ENCODE data around the gene ACSL4.
"Not testable (repeated sequence)": the region's sequence is repeated elsewhere in the genome, so short reads cannot be mapped to it uniquely, and the experiment has no call there.

The ACSL4 gene

GRCh38 chrX:109732017-109732801, 848 bp downstream of the ACSL4 start:
- TF ChIP-seq, protein P1, sequence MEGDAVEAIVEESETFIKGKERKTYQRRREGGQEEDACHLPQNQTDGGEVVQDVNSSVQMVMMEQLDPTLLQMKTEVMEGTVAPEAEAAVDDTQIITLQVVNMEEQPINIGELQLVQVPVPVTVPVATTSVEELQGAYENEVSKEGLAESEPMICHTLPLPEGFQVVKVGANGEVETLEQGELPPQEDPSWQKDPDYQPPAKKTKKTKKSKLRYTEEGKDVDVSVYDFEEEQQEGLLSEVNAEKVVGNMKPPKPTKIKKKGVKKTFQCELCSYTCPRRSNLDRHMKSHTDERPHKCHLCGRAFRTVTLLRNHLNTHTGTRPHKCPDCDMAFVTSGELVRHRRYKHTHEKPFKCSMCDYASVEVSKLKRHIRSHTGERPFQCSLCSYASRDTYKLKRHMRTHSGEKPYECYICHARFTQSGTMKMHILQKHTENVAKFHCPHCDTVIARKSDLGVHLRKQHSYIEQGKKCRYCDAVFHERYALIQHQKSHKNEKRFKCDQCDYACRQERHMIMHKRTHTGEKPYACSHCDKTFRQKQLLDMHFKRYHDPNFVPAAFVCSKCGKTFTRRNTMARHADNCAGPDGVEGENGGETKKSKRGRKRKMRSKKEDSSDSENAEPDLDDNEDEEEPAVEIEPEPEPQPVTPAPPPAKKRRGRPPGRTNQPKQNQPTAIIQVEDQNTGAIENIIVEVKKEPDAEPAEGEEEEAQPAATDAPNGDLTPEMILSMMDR (IDR thresholded peaks at IDR 0.05; ENCODE audit: low read depth, low read length) = no peak
- TF ChIP-seq POLR2A (IDR thresholded peaks at IDR 0.05; ENCODE audit: extremely low read depth, insufficient read length) = no peak
- no peak for TF ChIP-seq MYC (IDR thresholded peaks at IDR 0.05; ENCODE audit: low read depth, low read length)
- no peak for TF ChIP-seq MAX (IDR thresholded peaks at IDR 0.05; ENCODE audit: low read depth, low read length)
- H3K4me3 ChIP-seq (ENCODE audit: low read depth, low read length) = peak overlapping the region; percentile 93
- peak; percentile 59 for DNase-seq (ENCODE audit: low read depth)

GRCh38 chrX:109728173-109728535, 4.9 kb downstream of the ACSL4 start:
- TF ChIP-seq MYC (IDR thresholded peaks at IDR 0.05; ENCODE audit: low read depth, low read length) (no peak), POLR2A (IDR thresholded peaks at IDR 0.05; ENCODE audit: extremely low read depth, insufficient read length) (no peak), MAX (IDR thresholded peaks at IDR 0.05; ENCODE audit: low read depth, low read length) (no peak)
- TF ChIP-seq, protein P1 (IDR thresholded peaks at IDR 0.05; ENCODE audit: low read depth, low read length) = no peak
- peak overlapping the region; percentile 39 for H3K4me3 ChIP-seq (ENCODE audit: low read depth, low read length)
- peak; percentile 12 for DNase-seq (ENCODE audit: low read depth)

GRCh38 chrX:109724971-109725370, 8.1 kb downstream of the ACSL4 start:
- DNase-seq (ENCODE audit: low read depth); H3K4me3 ChIP-seq (ENCODE audit: low read depth, low read length): not testable (repeated sequence)

GRCh38 chrX:109720947-109721346, 12.1 kb downstream of the ACSL4 start:
- H3K4me3 ChIP-seq (ENCODE audit: low read depth, low read length) = no peak overlapping the region
- DNase-seq (ENCODE audit: low read depth) = peak; percentile 18
- TF ChIP-seq POLR2A (IDR thresholded peaks at IDR 0.05; ENCODE audit: extremely low read depth, insufficient read length) (no peak), MYC (IDR thresholded peaks at IDR 0.05; ENCODE audit: low read depth, low read length) (no peak), MAX (IDR thresholded peaks at IDR 0.05; ENCODE audit: low read depth, low read length) (no peak)
- TF ChIP-seq, protein P1 (IDR thresholded peaks at IDR 0.05; ENCODE audit: low read depth, low read length) = no peak

GRCh38 chrX:109719264-109719663, 13.8 kb downstream of the ACSL4 start:
- no peak overlapping the region for H3K4me3 ChIP-seq (ENCODE audit: low read depth, low read length)
- no peak for TF ChIP-seq POLR2A (IDR thresholded peaks at IDR 0.05; ENCODE audit: extremely low read depth, insufficient read length)
- no peak for DNase-seq (ENCODE audit: low read depth)

GRCh38 chrX:109716431-109717028, 16.5 kb downstream of the ACSL4 start:
- DNase-seq (ENCODE audit: low read depth) = no peak
- TF ChIP-seq MYC (IDR thresholded peaks at IDR 0.05; ENCODE audit: low read depth, low read length) = no peak
- TF ChIP-seq, protein P1 (IDR thresholded peaks at IDR 0.05; ENCODE audit: low read depth, low read length) = no peak
- no peak for TF ChIP-seq POLR2A (IDR thresholded peaks at IDR 0.05; ENCODE audit: extremely low read depth, insufficient read length)
- TF ChIP-seq MAX (IDR thresholded peaks at IDR 0.05; ENCODE audit: low read depth, low read length) = no peak
- no peak overlapping the region for H3K4me3 ChIP-seq (ENCODE audit: low read depth, low read length)

All from NB4 (cell line).